ENCODE results near the gene TSPAN9.

The TSPAN9 gene

GRCh38 chr12:3202734-3203446 lies 125.7 kb downstream of the TSPAN9 start:
- TF ChIP-seq Cebpa-rat (IDR thresholded peaks at IDR 0.05) = no peak
- Histone ChIP-seq H3K27ac (no peak overlapping the region), H3K4me2 (peak overlapping the region in 8 of 11 experiments; percentile 10 to 93 (median 62); a peak in 6 of 22 replicates), H3K4me3 (no peak overlapping the region), H3K9me3 (replicated peaks in 1 of 11) (no peaks in the 10 kb centered on the region), H3K36me3 (no peaks in the 10 kb centered on the region), H3K9ac (no peak overlapping the region), H3K4me1 (peaks cover 32 to 76% (median 72%) of the 10 kb centered on the region in 10 experiments), H4K20me1 (peaks cover 20 to 73% (median 39%) of the 10 kb centered on the region in 11 experiments; a peak in 21 of 22 replicates), H3K27me3 (peaks cover 45 to 53% (median 48%) of the 10 kb centered on the region in 11 experiments)

- H4K20me1 ChIP-seq = peaks cover 20 to 71% (median 39%) of the 10 kb centered on the region in 11 experiments; a peak in 21 of 22 replicates
- H3K27ac ChIP-seq = no peak overlapping the region
- TF ChIP-seq Cebpa-rat (IDR thresholded peaks at IDR 0.05) = no peak
These were observed 126.5 kb downstream of the TSPAN9 start for GRCh38 chr12:3203713-3204112.

GRCh38 chr12:3204143-3204542 lies 127.0 kb downstream of the TSPAN9 start:
- Histone ChIP-seq H3K4me3 (no peak overlapping the region), H3K4me1 (peaks cover 32 to 84% (median 74%) of the 10 kb centered on the region in 10 experiments), H3K4me2 (peak overlapping the region in 9 of 11 experiments; percentile 18 to 93 (median 46); a peak in 16 of 22 replicates), H3K27ac (no peak overlapping the region), H3K27me3 (peaks cover 36 to 44% (median 37%) of the 10 kb centered on the region in 11 experiments), H3K9ac (no peak overlapping the region), H4K20me1 (peaks cover 16 to 67% (median 35%) of the 10 kb centered on the region in 11 experiments; a peak in 21 of 22 replicates), H3K36me3 (no peaks in the 10 kb centered on the region), H3K9me3 (replicated peaks in 1 of 11) (no peaks in the 10 kb centered on the region)
- TF ChIP-seq Cebpa-rat (IDR thresholded peaks at IDR 0.05) = no peak

More at GRCh38 chr12:3203713-3204112, 126.5 kb downstream of the TSPAN9 start:
- no peak overlapping the region for H3K9ac ChIP-seq
- H3K36me3 ChIP-seq = no peaks in the 10 kb centered on the region
- H3K27me3 ChIP-seq = peaks cover 41 to 48% (median 41%) of the 10 kb centered on the region in 11 experiments
- no peak overlapping the region for H3K4me3 ChIP-seq
- no peaks in the 10 kb centered on the region for H3K9me3 ChIP-seq (replicated peaks in 1 of 11)
- peak overlapping the region in 9 of 11 experiments; percentile 18 to 93 (median 46); a peak in 15 of 22 replicates for H3K4me2 ChIP-seq
- peaks cover 32 to 84% (median 77%) of the 10 kb centered on the region in 10 experiments for H3K4me1 ChIP-seq

GRCh38 chr12:3204730-3205531 lies 127.8 kb downstream of the TSPAN9 start:
- no peaks in the 10 kb centered on the region for H3K36me3 ChIP-seq
- H3K4me3 ChIP-seq = no peak overlapping the region
- 0 out of 22 replicates have a peak overlapping the region, but pooled peaks of 2 of the 11 experiments have one; percentile 11 to 17 for H3K27ac ChIP-seq
- H3K27me3 ChIP-seq = peaks cover 28 to 36% (median 29%) of the 10 kb centered on the region in 11 experiments
- peak overlapping the region in 3 of 11 experiments; percentile 4 to 57 (median 50); a peak in 3 of 22 replicates for H3K9ac ChIP-seq
- no peaks in the 10 kb centered on the region for H3K9me3 ChIP-seq (replicated peaks in 1 of 11)
- peak overlapping the region; percentile 66 to 95 (median 86) for H3K4me2 ChIP-seq
- no peak for TF ChIP-seq Cebpa-rat (IDR thresholded peaks at IDR 0.05)
- H4K20me1 ChIP-seq = peaks cover 9 to 59% (median 27%) of the 10 kb centered on the region in 11 experiments; a peak in 21 of 22 replicates
- H3K4me1 ChIP-seq = peaks cover 25 to 76% (median 66%) of the 10 kb centered on the region in 10 experiments

- peak overlapping the region in 4 of 11 experiments; percentile 11 to 29 (median 24); a peak in 4 of 22 replicates for H3K27ac ChIP-seq
- no peak for TF ChIP-seq Cebpa-rat (IDR thresholded peaks at IDR 0.05)
- H3K4me2 ChIP-seq = peak overlapping the region; percentile 66 to 95 (median 86)
- peak overlapping the region in 2 of 10 experiments; percentile 11 to 15; a peak in 2 of 20 replicates for H3K4me3 ChIP-seq
- H3K4me1 ChIP-seq = peaks cover 16 to 67% (median 56%) of the 10 kb centered on the region in 10 experiments
- no peaks in the 10 kb centered on the region for H3K9me3 ChIP-seq (replicated peaks in 1 of 11)
- H3K36me3 ChIP-seq = no peaks in the 10 kb centered on the region
- H4K20me1 ChIP-seq = peaks cover 0 to 49% (median 17%) of the 10 kb centered on the region in 11 experiments; a peak in 21 of 22 replicates
- peaks cover 18 to 26% (median 19%) of the 10 kb centered on the region in 11 experiments for H3K27me3 ChIP-seq
- peak overlapping the region in 9 of 11 experiments; percentile 2 to 57 (median 31); a peak in 14 of 22 replicates for H3K9ac ChIP-seq
These were observed 128.8 kb downstream of the TSPAN9 start for GRCh38 chr12:3205742-3206519.

- Histone ChIP-seq H3K27me3 (peaks cover 12 to 19% (median 12%) of the 10 kb centered on the region in 11 experiments), H3K36me3 (no peaks in the 10 kb centered on the region), H3K4me3 (no peak overlapping the region), H3K4me1 (peaks cover 16 to 67% (median 53%) of the 10 kb centered on the region in 10 experiments), H3K9ac (peak overlapping the region in 5 of 11 experiments; percentile 2 to 57 (median 31); a peak in 5 of 22 replicates), H3K27ac (peak overlapping the region in 1 of 11 experiments; percentile 29; a peak in 2 of 22 replicates), H3K9me3 (replicated peaks in 1 of 11) (no peaks in the 10 kb centered on the region), H3K4me2 (peak overlapping the region; percentile 66 to 95 (median 86)), H4K20me1 (peaks cover 0 to 42% (median 10%) of the 10 kb centered on the region in 11 experiments; a peak in 18 of 22 replicates)
- no peak for TF ChIP-seq Cebpa-rat (IDR thresholded peaks at IDR 0.05)
These were observed 129.4 kb downstream of the TSPAN9 start for GRCh38 chr12:3206536-3207072.

GRCh38 chr12:3207175-3207574 lies 130.0 kb downstream of the TSPAN9 start:
- Histone ChIP-seq H3K4me3 (no peak overlapping the region), H3K4me2 (peak overlapping the region in 9 of 11 experiments; percentile 78 to 95 (median 87); a peak in 17 of 22 replicates), H3K27me3 (peaks cover 6 to 13% (median 7%) of the 10 kb centered on the region in 11 experiments), H3K9me3 (replicated peaks in 1 of 11) (no peaks in the 10 kb centered on the region), H3K36me3 (no peaks in the 10 kb centered on the region), H4K20me1 (peaks cover 0 to 36% (median 5%) of the 10 kb centered on the region in 11 experiments; a peak in 13 of 22 replicates), H3K27ac (no peak overlapping the region), H3K9ac (peak overlapping the region in 2 of 11 experiments; percentile 19 to 57; a peak in 2 of 22 replicates), H3K4me1 (peaks cover 16 to 67% (median 53%) of the 10 kb centered on the region in 10 experiments)
- TF ChIP-seq Cebpa-rat (IDR thresholded peaks at IDR 0.05) = no peak
